ENCODE results near the gene TRIM8. TPM values are rescaled to one million over a fixed set of nuclear protein-coding genes. Genes with fewer than 3 reads are reported as not detected.

Gene TRIM8
- total RNA-seq, 1 donor from 2014 or later, result 31.4 TPM

DNA sequence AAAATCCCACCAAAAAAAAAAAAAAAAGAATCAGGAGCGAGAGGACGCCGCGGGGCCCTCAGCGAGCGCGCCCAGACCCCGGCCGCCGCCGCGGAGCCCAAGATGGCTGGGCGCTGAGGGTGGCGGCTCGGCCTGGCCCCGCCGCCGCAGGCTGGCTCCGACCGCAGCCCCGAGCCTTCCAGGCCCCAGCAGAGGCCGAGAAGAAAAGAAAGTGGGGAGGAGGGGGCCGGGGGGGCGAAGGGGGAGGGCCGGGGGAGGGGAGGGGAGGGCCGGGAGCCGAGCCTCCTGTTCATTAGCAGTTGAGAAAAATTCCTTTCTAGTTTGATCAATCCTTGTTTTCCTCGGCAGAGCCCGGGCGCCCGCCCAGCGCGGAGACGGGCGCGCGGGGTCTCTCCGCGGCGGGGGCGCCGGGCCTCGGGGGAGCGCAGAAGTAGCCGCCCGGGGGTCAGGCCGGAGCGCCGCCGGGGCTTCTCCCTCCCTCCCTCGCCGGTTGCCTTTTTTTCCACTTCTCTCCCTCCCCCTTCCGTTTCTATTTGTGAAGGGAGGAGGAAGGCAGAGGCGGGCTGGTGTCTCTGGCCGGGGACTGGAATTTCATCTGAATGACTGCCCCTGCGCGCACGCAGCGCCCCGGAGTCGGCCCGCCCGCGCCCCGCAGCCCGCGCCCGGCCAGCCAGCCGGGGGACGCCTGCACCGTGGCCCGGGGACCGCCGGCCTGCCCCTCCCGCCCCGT is 778 bp upstream of the TRIM8 start:
- H3K79me2 ChIP-seq (ENCODE audit: low read depth), result peaks cover 52% of the 10 kb centered on the region
- peak overlapping the region; percentile 94 for H3K27ac ChIP-seq

DNA sequence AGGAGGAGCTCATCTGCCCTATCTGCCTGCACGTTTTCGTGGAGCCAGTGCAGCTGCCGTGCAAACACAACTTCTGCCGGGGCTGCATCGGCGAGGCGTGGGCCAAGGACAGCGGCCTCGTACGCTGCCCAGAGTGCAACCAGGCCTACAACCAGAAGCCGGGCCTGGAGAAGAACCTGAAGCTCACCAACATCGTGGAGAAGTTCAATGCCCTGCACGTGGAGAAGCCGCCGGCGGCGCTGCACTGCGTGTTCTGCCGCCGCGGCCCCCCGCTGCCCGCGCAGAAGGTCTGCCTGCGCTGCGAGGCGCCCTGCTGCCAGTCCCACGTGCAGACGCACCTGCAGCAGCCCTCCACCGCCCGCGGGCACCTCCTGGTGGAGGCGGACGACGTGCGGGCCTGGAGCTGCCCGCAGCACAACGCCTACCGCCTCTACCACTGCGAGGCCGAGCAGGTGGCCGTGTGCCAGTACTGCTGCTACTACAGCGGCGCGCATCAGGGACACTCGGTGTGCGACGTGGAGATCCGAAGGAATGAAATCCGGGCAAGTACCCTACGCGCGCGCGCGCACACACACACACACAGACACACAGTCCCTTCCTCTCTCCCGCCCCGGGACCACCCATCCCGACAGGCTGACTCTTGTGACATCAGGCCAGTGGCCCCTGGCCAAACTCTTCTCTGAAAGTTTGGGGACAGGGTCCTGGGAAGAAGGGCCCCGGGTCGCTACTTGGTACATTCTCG is 538 bp downstream of the TRIM8 start:
- peak overlapping the region; percentile 94 for H3K4me3 ChIP-seq
- peak overlapping the region; percentile 96 for H3K27ac Mint-ChIP-seq
- peak overlapping the region; percentile 94 for H3K4me2 ChIP-seq
- H3K4me1 ChIP-seq, result peaks cover 43% of the 10 kb centered on the region
- peak overlapping the region; percentile 41 for H3K9ac ChIP-seq
- peaks cover 50% of the 10 kb centered on the region for H3K4me1 Mint-ChIP-seq
- peaks cover 52% of the 10 kb centered on the region for H4K20me1 ChIP-seq (ENCODE audit: low read depth)
- no peaks in the 10 kb centered on the region for H3K36me3 ChIP-seq
- no peaks in the 10 kb centered on the region for H3K9me3 ChIP-seq (ENCODE audit: low read depth)
- no peaks in the 10 kb centered on the region for H3K27me3 ChIP-seq
- no peak overlapping the region for H3K27ac ChIP-seq
- peaks cover 5% of the 10 kb centered on the region for H3K36me3 Mint-ChIP-seq
- peaks cover 62% of the 10 kb centered on the region for H3K79me2 ChIP-seq (ENCODE audit: low read depth)
- no peak overlapping the region for H2AFZ ChIP-seq (replicated peaks)
- DNase-seq (ENCODE audit: low spot score), result peak; percentile 89
- peaks cover 3% of the 10 kb centered on the region for H3K9me3 Mint-ChIP-seq
- H3K27me3 Mint-ChIP-seq (ENCODE audit: insufficient read depth, low read depth), result peaks cover 14% of the 10 kb centered on the region
- H3K4me3 Mint-ChIP-seq, result peak overlapping the region; percentile 98
- TF ChIP-seq, protein P1, sequence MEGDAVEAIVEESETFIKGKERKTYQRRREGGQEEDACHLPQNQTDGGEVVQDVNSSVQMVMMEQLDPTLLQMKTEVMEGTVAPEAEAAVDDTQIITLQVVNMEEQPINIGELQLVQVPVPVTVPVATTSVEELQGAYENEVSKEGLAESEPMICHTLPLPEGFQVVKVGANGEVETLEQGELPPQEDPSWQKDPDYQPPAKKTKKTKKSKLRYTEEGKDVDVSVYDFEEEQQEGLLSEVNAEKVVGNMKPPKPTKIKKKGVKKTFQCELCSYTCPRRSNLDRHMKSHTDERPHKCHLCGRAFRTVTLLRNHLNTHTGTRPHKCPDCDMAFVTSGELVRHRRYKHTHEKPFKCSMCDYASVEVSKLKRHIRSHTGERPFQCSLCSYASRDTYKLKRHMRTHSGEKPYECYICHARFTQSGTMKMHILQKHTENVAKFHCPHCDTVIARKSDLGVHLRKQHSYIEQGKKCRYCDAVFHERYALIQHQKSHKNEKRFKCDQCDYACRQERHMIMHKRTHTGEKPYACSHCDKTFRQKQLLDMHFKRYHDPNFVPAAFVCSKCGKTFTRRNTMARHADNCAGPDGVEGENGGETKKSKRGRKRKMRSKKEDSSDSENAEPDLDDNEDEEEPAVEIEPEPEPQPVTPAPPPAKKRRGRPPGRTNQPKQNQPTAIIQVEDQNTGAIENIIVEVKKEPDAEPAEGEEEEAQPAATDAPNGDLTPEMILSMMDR (IDR thresholded peaks at IDR 0.05), result peak; percentile 63
- TF ChIP-seq EZH2phosphoT487 (IDR thresholded peaks at IDR 0.05), result no peak
- no peak for TF ChIP-seq EZH2 (IDR thresholded peaks at IDR 0.05)
- H3F3A ChIP-seq (ENCODE audit: low read depth), result peaks cover 74% of the 10 kb centered on the region

More for the DNA sequence above, 778 bp upstream of the TRIM8 start:
- H3K27me3 ChIP-seq, result no peaks in the 10 kb centered on the region
- H3K9ac ChIP-seq, result peak overlapping the region; percentile 71
- peaks cover 72% of the 10 kb centered on the region for H3F3A ChIP-seq (ENCODE audit: low read depth)
- H3K36me3 ChIP-seq, result no peaks in the 10 kb centered on the region
- Mint-ChIP-seq H3K9me3 (no peaks in the 10 kb centered on the region), H3K36me3 (peaks cover 2% of the 10 kb centered on the region), H3K4me3 (peak overlapping the region; percentile 95), H3K27me3 (ENCODE audit: insufficient read depth, low read depth) (peaks cover 14% of the 10 kb centered on the region), H3K27ac (no peak overlapping the region), H3K4me1 (peaks cover 39% of the 10 kb centered on the region)
- peaks cover 40% of the 10 kb centered on the region for H4K20me1 ChIP-seq (ENCODE audit: low read depth)
- H3K4me3 ChIP-seq, result peak overlapping the region; percentile 94
- H3K4me2 ChIP-seq, result peak overlapping the region; percentile 94
- H3K4me1 ChIP-seq, result peaks cover 31% of the 10 kb centered on the region
- H3K9me3 ChIP-seq (ENCODE audit: low read depth), result no peaks in the 10 kb centered on the region
- no peak overlapping the region for H2AFZ ChIP-seq (replicated peaks)
- TF ChIP-seq EZH2phosphoT487 (IDR thresholded peaks at IDR 0.05) (no peak), EZH2 (IDR thresholded peaks at IDR 0.05) (no peak)
- TF ChIP-seq, protein P1 (IDR thresholded peaks at IDR 0.05), result no peak
- DNase-seq (ENCODE audit: low spot score), result peak; percentile 87

DNA sequence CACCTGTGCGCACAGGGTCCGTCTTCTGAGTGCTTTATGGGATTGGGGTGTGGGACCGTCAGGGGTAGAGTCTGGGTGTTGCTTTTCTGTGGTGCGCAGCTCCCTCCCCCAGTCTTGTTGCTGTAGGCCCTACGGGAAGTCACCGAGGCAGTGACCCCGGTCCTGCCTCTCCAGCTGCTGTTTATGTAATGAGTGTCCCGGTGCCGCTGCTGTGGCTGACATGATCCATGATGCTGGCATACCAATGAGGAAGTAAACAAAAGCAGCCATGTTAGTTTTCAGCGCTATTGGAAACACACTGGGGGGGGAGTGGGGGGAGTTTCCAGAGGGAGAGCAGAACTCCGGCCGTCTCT is 1.1 kb downstream of the TRIM8 start:
- Histone ChIP-seq H3K9ac (peak overlapping the region; percentile 41), H4K20me1 (ENCODE audit: low read depth) (peaks cover 58% of the 10 kb centered on the region), H3K4me3 (peak overlapping the region; percentile 94), H3K4me1 (peaks cover 48% of the 10 kb centered on the region), H3K4me2 (peak overlapping the region; percentile 94), H3K36me3 (no peaks in the 10 kb centered on the region), H3K79me2 (ENCODE audit: low read depth) (peaks cover 67% of the 10 kb centered on the region), H2AFZ (replicated peaks) (no peak overlapping the region), H3K27ac (no peak overlapping the region), H3F3A (ENCODE audit: low read depth) (peaks cover 74% of the 10 kb centered on the region), H3K9me3 (ENCODE audit: low read depth) (no peaks in the 10 kb centered on the region), H3K27me3 (no peaks in the 10 kb centered on the region)
- Mint-ChIP-seq H3K4me1 (peaks cover 54% of the 10 kb centered on the region), H3K4me3 (peak overlapping the region; percentile 98), H3K27me3 (ENCODE audit: insufficient read depth, low read depth) (peaks cover 14% of the 10 kb centered on the region), H3K9me3 (peaks cover 3% of the 10 kb centered on the region), H3K27ac (peak overlapping the region; percentile 96), H3K36me3 (peaks cover 5% of the 10 kb centered on the region)
- TF ChIP-seq EZH2 (IDR thresholded peaks at IDR 0.05) (no peak), EZH2phosphoT487 (IDR thresholded peaks at IDR 0.05) (no peak)
- TF ChIP-seq, protein P1 (IDR thresholded peaks at IDR 0.05), result no peak
- DNase-seq (ENCODE audit: low spot score), result no peak

All from neural progenitor cell (in vitro differentiated cells).